GM12865 (cell line): ENCODE data around the gene GTPBP1.

Experiments used
- DNase-seq: peaks from one replicate; pipeline ENCODE4 v3.0.0; 2010; ENCODE audit warnings: low read depth
- H3K4me3 ChIP-seq: 2 replicates; pipeline ENCODE4 v1.5.1; 2011; ENCODE audit warnings: mild to moderate bottlenecking, low read depth, low read length, control low read depth
- TF ChIP-seq, protein P1 (sequence below): IDR thresholded peaks from 2 replicates; pipeline ENCODE4 v1.5.1; 2011; ENCODE audit warnings: low read length, control low read depth, low read depth, inconsistent platforms; ENCODE audit not compliant: insufficient read depth; ENCODE audit errors: missing control alignments

Gene GTPBP1

DNA sequence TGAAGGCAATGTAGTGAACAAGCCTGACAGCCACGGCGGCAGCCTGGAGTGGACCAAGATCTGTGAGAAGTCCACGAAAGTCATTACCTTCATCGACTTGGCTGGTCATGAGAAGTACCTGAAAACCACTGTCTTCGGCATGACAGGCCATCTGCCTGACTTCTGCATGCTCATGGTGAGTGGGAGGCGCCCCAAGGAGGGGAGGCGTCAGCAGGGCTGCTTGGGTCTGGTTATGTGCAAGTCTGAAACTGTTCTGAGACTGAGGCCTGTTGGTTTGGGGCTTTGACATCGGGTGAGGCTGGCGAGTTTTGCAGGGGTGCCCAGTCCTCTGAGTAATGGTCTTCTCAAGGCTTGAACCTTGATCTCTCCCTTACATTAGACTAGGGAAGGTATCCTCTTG is 11.1 kb downstream of the GTPBP1 start:
- no peak for DNase-seq
- TF ChIP-seq, protein P1, sequence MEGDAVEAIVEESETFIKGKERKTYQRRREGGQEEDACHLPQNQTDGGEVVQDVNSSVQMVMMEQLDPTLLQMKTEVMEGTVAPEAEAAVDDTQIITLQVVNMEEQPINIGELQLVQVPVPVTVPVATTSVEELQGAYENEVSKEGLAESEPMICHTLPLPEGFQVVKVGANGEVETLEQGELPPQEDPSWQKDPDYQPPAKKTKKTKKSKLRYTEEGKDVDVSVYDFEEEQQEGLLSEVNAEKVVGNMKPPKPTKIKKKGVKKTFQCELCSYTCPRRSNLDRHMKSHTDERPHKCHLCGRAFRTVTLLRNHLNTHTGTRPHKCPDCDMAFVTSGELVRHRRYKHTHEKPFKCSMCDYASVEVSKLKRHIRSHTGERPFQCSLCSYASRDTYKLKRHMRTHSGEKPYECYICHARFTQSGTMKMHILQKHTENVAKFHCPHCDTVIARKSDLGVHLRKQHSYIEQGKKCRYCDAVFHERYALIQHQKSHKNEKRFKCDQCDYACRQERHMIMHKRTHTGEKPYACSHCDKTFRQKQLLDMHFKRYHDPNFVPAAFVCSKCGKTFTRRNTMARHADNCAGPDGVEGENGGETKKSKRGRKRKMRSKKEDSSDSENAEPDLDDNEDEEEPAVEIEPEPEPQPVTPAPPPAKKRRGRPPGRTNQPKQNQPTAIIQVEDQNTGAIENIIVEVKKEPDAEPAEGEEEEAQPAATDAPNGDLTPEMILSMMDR = no peak
- no peak overlapping the region for H3K4me3 ChIP-seq

GRCh38 chr22:38717244-38717643 is 11.5 kb downstream of the GTPBP1 start:
- no peak overlapping the region for H3K4me3 ChIP-seq
- DNase-seq = no peak
- TF ChIP-seq, protein P1 = no peak

- no peak for DNase-seq
- TF ChIP-seq, protein P1 = no peak
These were observed 12.7 kb downstream of the GTPBP1 start for GRCh38 chr22:38718414-38718813.

DNA sequence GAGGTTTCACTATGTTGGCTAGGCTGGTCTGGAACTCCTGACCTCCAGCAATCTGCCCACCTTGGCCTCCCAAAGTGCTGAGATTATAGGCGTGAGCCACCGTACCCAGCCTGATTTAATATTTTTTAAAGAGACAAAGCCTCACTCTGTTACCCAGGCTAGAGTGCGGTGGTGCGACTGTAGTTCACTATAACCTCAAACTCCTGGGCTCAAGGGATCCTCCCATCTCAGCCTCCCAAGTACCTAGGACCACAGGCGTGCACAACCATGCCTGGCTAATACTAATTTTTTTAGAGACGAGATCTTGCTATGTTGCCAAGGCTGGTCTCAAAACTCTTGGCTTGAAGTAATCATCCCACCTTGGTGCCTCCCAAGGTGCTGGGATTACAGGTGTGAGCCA is 13.5 kb downstream of the GTPBP1 start:
- no peak for DNase-seq
- H3K4me3 ChIP-seq = no peak overlapping the region
- TF ChIP-seq, protein P1 = no peak

More at GRCh38 chr22:38718414-38718813, 12.7 kb downstream of the GTPBP1 start:
- no peak overlapping the region for H3K4me3 ChIP-seq

DNA sequence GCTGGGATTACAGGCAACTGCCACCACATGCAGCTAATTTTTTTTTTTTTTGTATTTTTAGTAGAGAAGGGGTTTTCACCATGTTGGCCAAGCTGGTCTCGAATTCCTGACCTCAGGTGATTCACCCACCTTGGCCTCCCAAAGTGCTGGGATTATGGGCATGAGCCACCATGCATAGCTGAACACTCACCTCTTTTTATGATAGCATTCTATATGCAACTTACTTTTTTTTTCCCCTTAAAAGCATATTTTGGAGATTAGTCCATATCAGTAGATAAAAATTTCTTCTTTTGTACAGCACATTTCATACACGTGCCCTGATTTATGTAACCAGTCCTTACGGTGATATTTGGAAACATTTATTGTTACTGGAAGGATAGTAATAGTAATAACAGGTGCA is 14.6 kb downstream of the GTPBP1 start:
- no peak for DNase-seq
- H3K4me3 ChIP-seq = no peak overlapping the region
- TF ChIP-seq, protein P1 = no peak

DNA sequence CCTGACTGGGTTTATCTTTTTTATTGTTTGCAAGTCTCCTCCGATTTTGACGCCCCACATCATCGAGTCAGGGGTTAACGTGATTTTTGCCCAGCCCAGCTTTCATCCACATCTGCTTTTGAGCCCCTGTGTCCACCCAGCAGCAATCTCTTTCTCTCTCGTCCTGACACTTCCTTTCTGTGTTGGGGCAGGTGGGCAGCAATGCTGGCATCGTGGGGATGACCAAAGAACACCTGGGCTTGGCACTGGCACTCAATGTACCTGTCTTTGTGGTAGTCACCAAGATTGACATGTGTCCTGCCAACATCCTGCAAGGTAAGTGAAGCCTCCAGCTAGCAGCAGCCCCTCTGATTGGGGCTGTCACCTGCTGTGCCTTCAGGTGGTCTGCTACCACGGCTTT is 15.8 kb downstream of the GTPBP1 start:
- TF ChIP-seq, protein P1 = no peak
- H3K4me3 ChIP-seq = no peak overlapping the region
- DNase-seq = no peak

DNA sequence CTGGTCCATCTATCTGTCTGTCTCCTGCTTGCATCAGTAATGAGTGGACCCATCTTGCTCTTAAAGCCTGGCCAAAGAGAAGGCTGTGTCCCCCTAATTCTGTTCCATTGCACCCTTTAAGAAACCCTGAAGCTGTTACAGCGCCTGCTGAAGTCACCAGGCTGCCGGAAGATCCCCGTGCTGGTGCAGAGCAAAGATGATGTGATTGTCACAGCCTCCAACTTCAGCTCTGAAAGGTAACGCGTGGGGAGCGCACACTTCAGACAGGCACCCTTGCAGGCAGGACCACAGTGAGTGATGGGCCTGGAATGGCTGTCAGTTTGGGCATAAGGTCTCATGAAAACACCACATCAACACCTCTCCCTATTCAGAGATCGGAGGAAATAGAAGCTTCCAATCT is 18.4 kb downstream of the GTPBP1 start:
- DNase-seq = no peak
- no peak overlapping the region for H3K4me3 ChIP-seq
- TF ChIP-seq, protein P1 = no peak
